ENCODE data around the gene GSN.
A peak's percentile ranks its signal among the peaks of the same experiment; 100 is the strongest.

GSN gene

DNA sequence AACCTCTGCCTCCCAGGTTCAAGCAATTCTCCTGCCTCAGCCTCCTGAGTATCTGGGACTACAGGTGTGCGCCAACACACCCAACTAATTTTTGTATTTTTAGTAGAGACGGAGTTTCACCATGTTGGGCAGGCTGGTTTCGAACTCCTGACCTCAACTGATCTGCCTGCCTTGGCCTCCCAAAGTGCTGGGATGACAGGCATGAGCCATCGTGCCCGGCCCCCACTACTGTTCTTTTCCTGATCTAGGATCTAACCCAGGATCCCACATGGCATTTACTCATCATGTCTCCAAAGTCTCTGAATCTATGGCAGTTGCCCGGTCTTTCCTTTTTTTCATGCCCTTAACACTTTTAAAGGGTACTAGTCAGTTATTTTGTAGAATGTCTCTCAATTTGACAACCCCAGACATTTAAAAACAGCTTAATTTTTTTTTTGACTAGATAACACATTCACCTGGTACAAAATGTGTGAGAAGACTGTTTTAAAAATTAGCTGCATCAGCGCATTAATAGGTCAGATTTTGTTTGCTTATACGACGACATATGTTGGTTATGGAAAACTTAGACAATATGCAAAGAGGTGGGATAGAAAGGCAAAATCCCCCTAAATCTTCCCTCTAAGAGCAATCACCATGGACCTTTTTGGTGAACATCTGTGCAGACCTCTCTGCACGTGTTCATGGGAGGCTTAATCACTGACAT lies 55.6 kb downstream of the GSN start:
- DNase-seq (ENCODE audit: low spot score): no peak

DNA sequence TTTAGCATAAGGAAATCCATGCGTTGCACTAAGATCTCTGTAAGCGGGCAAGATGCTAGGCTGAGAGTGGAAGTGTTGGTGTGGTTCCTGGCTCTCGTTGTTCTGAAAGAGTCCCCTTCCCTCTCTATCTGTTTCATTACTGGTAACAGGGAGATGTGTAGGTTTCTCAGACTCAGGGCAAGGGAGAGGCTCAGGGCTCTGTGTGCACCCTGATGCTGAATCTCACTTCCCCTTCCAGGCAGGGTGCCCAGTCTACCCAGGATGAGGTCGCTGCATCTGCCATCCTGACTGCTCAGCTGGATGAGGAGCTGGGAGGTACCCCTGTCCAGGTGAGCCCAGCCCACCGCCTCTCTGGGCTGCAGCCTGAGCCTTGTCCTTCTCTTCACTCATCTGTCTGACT lies 56.4 kb downstream of the GSN start:
- DNase-seq (ENCODE audit: low spot score): no peak

DNA sequence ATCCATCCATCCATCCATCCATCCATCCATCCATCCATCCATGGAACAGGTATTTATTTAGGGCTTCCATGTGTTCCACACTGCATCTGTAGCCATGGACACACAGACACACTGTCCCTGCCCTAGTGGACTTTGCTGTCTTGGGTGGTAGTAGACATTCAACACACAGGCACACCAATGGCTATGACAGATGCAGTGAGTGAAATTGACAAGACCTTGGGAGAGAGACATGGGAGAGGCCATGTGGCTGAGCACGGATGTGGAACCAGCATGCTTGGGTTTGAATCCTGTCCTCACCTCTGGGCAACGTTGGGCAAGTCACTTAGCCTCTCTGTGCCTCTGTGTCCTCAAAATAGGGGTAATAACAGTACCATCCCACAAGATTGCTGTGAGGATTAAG lies 56.8 kb downstream of the GSN start:
- no peak for DNase-seq (ENCODE audit: low spot score)

DNA sequence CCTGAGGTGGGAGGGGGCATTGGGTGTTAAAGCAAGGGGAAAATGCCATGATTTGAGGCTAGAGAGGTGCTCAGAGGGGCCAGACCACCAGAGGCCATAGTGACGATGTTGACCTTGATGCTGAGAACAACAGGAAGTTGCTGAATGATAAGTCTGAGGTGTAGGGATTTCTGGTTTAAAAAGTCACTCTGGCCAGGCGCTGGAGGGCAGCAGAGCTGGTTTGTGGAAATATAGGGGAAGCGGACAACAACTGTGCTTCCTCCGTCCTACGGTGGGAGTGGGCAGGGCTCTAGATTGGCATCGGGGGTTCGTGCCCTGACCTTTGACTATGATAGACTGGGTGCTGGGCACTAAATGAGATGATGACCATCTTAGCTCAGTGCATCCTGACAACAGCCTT lies 57.4 kb downstream of the GSN start:
- DNase-seq (ENCODE audit: low spot score): no peak

GRCh38 chr9:121326130-121326838 lies 58.3 kb downstream of the GSN start:
- DNase-seq (ENCODE audit: low spot score): peak; percentile 37

- DNase-seq (ENCODE audit: low spot score): no peak
Observed at GRCh38 chr9:121326901-121327613, 59.1 kb downstream of the GSN start.

DNA sequence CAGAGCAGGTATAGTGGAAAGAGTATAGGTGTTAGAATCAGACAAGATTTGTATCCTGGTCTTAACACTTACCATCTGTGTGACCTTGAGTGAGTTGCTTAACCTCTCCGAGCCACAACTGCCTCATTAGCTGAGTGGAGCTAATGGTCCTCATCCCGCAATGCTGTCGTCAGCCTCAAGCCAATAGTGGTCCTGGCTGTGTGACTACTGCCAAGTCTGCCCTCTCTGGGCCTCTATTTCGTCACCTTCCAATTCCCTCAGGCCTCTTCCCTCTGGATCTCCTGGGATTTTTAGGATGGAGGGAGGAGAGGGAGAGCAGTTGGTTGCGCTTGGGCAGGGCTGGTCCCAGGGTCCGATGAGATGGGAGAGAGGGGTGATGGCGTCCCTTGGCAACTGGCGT lies 60.5 kb downstream of the GSN start:
- no peak for DNase-seq (ENCODE audit: low spot score)

GRCh38 chr9:121328876-121329681 lies 61.1 kb downstream of the GSN start:
- no peak for DNase-seq (ENCODE audit: low spot score)

- DNase-seq (ENCODE audit: low spot score): no peak
Observed at GRCh38 chr9:121331549-121331948, 63.6 kb downstream of the GSN start.

GRCh38 chr9:121331992-121332685 lies 64.2 kb downstream of the GSN start:
- no peak for DNase-seq (ENCODE audit: low spot score)

DNA sequence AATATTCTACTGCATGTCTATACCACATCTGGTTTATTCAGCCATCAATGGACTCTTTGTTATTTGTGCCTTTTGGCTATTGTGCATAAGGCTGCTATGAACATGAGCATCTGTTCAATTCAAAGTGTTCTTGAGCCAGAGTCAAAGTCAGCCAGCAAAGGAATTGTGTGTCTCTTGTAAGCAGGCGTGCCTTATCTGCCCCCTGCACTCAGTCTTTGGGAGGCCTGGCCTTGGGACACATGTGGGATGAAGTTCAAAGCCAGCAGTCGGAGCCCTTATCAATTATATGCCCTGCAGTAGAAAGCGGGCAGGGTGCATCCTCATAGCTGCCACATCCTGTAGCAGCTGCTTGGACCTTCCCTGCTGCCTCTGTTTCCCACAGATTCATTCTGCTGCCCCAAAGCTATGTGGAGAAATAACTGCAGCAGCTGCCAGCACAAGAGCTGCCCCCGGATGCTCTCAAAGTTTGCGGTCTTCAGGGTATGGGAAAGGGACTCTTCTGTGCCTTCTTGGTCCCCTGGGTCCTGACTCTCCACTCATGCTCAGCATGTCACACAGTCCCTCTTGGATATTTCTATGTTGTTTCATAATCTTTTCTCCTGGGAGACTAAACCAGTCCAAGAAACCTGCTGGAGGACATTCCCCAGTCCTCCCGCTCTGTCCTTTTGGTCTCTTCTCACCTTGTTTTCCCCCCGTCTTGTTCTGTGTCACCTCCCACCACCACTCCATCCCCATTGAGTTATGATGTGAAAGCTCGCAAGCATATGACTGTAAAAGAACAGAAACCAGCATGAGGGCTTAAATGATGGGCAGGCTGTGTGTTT lies 66.2 kb downstream of the GSN start:
- no peak for DNase-seq (ENCODE audit: low spot score)

- no peak for DNase-seq (ENCODE audit: low spot score)
Observed at GRCh38 chr9:121336665-121337064, 68.7 kb downstream of the GSN start.

DNA sequence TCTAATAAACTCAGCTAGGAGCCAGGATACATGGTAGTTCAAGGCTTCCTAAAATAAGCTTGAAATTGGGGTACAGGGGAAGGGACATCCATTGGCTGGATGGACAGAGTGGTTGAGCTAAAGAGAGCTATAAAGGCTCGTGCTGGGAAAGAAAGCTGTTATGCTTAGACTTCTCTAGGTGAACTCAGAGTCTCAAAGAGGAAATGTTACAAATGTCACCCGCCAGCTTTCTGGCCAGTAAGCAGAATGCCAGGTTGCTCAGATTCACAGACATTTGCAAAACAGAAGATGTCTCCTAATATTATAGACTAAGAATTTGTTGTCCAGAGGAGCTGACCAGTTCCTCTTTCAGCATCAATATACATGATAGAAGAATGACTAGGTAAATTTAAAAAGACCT lies 71.5 kb downstream of the GSN start:
- DNase-seq (ENCODE audit: low spot score): no peak

- DNase-seq (ENCODE audit: low spot score): no peak
Observed at GRCh38 chr9:121340676-121341392, 72.9 kb downstream of the GSN start.

- peak; percentile 17 for DNase-seq (ENCODE audit: low spot score)
Observed at GRCh38 chr9:121344184-121344583, 76.2 kb downstream of the GSN start.

DNA sequence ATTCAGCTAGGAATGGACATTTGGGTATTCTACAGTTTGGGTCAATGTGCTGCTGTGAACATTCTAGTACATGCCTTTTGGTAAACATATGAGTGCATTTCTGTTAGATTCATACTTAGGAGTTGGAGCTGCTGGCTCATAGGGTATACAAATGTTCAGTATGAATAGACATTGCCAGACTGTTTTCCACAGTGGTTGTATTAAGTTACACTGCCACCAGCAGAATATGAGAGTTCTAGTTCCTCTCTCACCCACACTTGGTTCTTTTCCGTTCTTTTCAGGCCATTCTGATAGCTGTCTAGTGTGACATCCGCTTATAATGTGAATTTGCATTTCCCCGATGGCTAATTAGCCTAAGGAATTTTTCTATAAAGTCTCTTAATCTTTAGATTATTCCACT lies 77.1 kb downstream of the GSN start:
- DNase-seq (ENCODE audit: low spot score): no peak

- DNase-seq (ENCODE audit: low spot score): no peak
Observed at GRCh38 chr9:121348221-121348620, 80.3 kb downstream of the GSN start.

DNA sequence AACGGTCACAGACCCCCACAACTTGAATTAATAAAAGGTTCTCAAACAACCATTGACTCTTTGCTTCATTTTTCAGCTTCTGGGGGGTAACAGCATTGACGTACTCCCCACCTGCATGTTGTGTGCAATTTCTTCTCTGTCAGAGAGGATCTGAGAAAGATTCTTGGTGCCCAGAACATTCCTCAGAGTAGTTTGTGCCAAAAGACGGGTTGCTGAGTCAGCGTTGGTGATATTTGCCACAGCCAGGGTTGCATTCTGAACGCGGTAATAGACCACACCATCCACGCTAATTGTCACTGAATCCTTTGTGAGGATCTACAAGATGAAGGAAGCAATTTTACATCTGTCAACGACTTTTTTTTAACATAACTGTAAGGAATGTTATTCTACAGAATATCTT lies 81.0 kb downstream of the GSN start:
- DNase-seq (ENCODE audit: low spot score): no peak

DNA sequence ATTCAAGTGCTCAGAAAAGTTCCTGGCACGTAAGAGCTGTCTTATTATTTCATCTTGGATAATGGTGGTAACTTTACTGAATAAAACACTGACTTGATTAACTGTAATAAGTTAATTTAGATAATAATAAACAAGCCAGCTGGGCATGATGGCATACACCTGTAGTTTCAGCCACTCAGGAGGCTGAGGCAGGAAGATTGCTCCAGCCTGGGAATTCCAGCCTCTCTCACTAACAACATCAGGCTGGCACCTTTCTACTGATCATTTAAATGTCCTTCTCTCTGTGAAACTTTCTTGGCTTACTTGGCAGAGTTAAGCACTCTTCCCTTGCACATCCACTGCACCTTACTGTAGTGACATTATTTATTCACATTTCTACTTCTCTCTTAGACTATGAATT lies 82.1 kb downstream of the GSN start:
- DNase-seq (ENCODE audit: low spot score): no peak

DNA sequence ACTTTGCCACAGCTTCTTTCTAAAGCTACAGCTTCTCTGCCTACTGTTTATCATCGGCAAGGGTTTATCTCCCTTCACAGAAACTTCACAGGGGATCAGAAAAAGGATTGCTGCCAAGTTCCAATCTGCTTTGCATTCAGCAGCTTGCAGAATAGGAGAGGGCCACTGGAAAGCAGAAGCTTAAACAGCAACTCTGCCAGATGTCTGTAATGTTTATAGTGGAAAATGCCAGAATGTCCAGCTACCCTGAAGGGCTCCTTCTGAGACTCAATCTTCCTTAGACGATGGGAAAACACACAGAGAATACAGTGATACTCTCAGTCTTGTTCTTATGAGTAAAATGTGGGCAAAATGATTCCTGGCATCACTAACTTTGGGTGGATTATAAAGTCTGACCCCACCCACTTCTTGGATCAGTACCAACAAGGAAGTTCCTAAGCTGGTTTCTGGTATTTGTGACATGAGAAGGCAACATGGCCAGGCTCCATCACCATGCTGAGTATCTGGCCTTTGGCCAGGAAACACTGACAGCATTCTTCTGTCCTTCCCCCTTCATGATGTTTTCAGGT lies 83.1 kb downstream of the GSN start:
- DNase-seq (ENCODE audit: low spot score): peak; percentile 34
